ENCODE measurements around the gene C1QTNF2. TPM values are rescaled to one million over a fixed set of nuclear protein-coding genes. Genes with fewer than 3 reads are reported as not detected.
A peak's percentile ranks its signal among the peaks of the same experiment; 100 is the strongest.

The C1QTNF2 gene
- total and polyA plus RNA-seq, 7 donors = 0.85 to 2.5 (median 1.1) TPM; not detected in 2

GRCh38 chr5:160312960-160313727, 57.3 kb downstream of the C1QTNF2 start:
- H3K27ac ChIP-seq = no peak overlapping the region
- intact Hi-C loops (cut with DNase I) = no loop called here

GRCh38 chr5:160312134-160312959, 58.1 kb downstream of the C1QTNF2 start, which contains the start of gene CCNJL:
Gene CCNJL, minus strand, starts transcription at chr5:160312564. Its CDS starts 641 bp downstream, at chr5:160311923.
- DNase-seq = no peak
- Histone ChIP-seq H3K4me1 (peaks cover 0 to 19% (median 11%) of the 10 kb centered on the region in 4 donors), H3K27ac (peak within 1 kb of the TSS in 2 of 4 donors; percentile 34 to 47), H3K4me3 (peak within 1 kb of the TSS; percentile 33 to 59 (median 52)), H3K27me3 (peaks cover 14 to 44% (median 19%) of the 10 kb centered on the region in 3 donors), H3K36me3 (no peaks in the 10 kb centered on the region), H3K9me3 (no peaks in the 10 kb centered on the region)
- intact Hi-C loops (cut with DNase I) = no loop called here
- TF ChIP-seq POLR2AphosphoS5 (IDR thresholded peaks at IDR 0.05) (no peak), POLR2A (IDR thresholded peaks at IDR 0.05) (no peak), CTCF (IDR thresholded peaks at IDR 0.05) (no peak), EP300 (IDR thresholded peaks at IDR 0.05) (no peak)
- 1% methylated on average over 84 of the region's 84 CpGs for WGBS, 2 donors

More at GRCh38 chr5:160312960-160313727, 57.3 kb downstream of the C1QTNF2 start:
- Histone ChIP-seq H3K4me1 (peaks cover 0 to 19% (median 11%) of the 10 kb centered on the region in 4 donors), H3K9me3 (no peaks in the 10 kb centered on the region), H3K4me3 (peak overlapping the region; percentile 33 to 59 (median 52)), H3K36me3 (no peaks in the 10 kb centered on the region), H3K27me3 (peaks cover 14 to 44% (median 19%) of the 10 kb centered on the region in 3 donors)
- no peak for TF ChIP-seq POLR2AphosphoS5 (IDR thresholded peaks at IDR 0.05)
- TF ChIP-seq CTCF (IDR thresholded peaks at IDR 0.05) = no peak
- TF ChIP-seq POLR2A (IDR thresholded peaks at IDR 0.05) = no peak
- TF ChIP-seq EP300 (IDR thresholded peaks at IDR 0.05) = no peak
- WGBS, 2 donors = 9 to 24% methylated on average over 8 of the region's 8 CpGs
- no peak for DNase-seq

GRCh38 chr5:160311491-160312133, 58.8 kb downstream of the C1QTNF2 start:
- Histone ChIP-seq H3K27ac (peak overlapping the region in 2 of 4 donors; percentile 34 to 47), H3K4me1 (peaks cover 0 to 19% (median 11%) of the 10 kb centered on the region in 4 donors), H3K27me3 (peaks cover 14 to 44% (median 19%) of the 10 kb centered on the region in 3 donors), H3K9me3 (no peaks in the 10 kb centered on the region), H3K36me3 (no peaks in the 10 kb centered on the region), H3K4me3 (peak overlapping the region; percentile 33 to 59 (median 52))
- 6% methylated on average over 45 of the region's 45 CpGs for WGBS, 2 donors
- intact Hi-C loops (cut with DNase I) = no loop called here
- no peak for TF ChIP-seq CTCF (IDR thresholded peaks at IDR 0.05)
- TF ChIP-seq POLR2A (IDR thresholded peaks at IDR 0.05) = no peak
- TF ChIP-seq POLR2AphosphoS5 (IDR thresholded peaks at IDR 0.05) = no peak
- TF ChIP-seq EP300 (IDR thresholded peaks at IDR 0.05) = no peak
- DNase-seq = no peak

- intact Hi-C loops (cut with DNase I) = no loop called here
- peaks cover 0 to 19% (median 11%) of the 10 kb centered on the region in 4 donors for H3K4me1 ChIP-seq
- no peak for DNase-seq
- peaks cover 14 to 44% (median 19%) of the 10 kb centered on the region in 3 donors for H3K27me3 ChIP-seq
- 92 to 94% methylated on average over 4 of the region's 4 CpGs for WGBS, 2 donors
- TF ChIP-seq POLR2AphosphoS5 (IDR thresholded peaks at IDR 0.05) = no peak
- TF ChIP-seq CTCF (IDR thresholded peaks at IDR 0.05) = no peak
- no peak for TF ChIP-seq EP300 (IDR thresholded peaks at IDR 0.05)
- TF ChIP-seq POLR2A (IDR thresholded peaks at IDR 0.05) = no peak
- no peak overlapping the region for H3K27ac ChIP-seq
- no peak overlapping the region for H3K4me3 ChIP-seq
- no peaks in the 10 kb centered on the region for H3K9me3 ChIP-seq
- no peaks in the 10 kb centered on the region for H3K36me3 ChIP-seq
Observed at GRCh38 chr5:160310552-160311295, 59.7 kb downstream of the C1QTNF2 start.
